Stimulated activated CD8-positive, alpha-beta memory T cell treated with anti-CD3 and anti-CD28 coated beads, Interleukin-2, amount 100 ng/mL, for 1 hour (primary cell): ENCODE measurements around the gene IFNAR1.
"Not testable (repeated sequence)": the region's sequence is repeated elsewhere in the genome, so short reads cannot be mapped to it uniquely, and the experiment has no call there.

Source experiments
- DNase-seq, 2 donors: peaks; one replicate each; pipeline ENCODE4 v3.0.0-alpha.2; 2020; ENCODE audit warnings: low read depth in 2 of 2

The IFNAR1 gene

GRCh38 chr21:33308586-33309490 lies 15.9 kb upstream of the IFNAR1 start:
- no peak for DNase-seq

DNA sequence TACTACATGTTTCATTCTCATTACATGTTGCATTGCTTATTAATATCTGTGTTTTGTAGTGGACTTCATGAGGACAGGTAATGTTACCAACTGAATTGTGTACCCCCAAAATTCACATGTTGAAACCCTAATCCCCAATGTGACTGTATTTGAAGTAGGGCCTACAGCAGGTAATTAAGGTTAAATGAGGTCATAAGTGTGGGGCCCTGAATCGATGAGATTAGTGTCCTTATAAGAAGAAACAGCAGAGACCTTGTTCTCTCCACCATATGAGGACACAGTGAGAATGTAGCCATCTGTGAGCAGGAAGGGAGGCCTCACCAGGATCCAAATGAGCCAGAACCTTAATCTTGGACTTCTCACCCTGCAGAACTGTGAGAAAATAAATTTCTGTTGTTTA lies 15.0 kb upstream of the IFNAR1 start:
- no peak for DNase-seq

- DNase-seq: no peak
These were observed 12.6 kb upstream of the IFNAR1 start for GRCh38 chr21:33312121-33312520.

DNA sequence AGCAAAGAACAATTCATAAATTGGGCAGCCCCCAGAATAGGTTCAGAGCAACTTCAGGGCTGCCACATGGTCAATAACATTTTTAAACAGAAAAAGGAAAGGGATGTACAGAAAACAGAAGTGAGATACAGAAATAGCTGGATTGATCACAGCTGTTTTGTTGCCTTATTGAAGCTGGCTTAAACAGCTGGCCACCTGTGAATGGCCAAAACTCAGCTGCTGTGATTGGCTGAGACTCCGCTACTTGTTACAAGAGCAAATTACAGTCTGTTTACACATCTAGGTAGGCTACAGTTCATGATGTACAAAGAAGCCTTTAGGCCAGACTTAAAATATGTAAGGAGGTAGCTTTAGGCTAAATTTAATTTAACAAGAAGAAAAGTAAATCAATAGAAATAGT lies 11.6 kb upstream of the IFNAR1 start:
- no peak for DNase-seq

- no peak for DNase-seq
These were observed 11.2 kb upstream of the IFNAR1 start for GRCh38 chr21:33313611-33314010.

DNA sequence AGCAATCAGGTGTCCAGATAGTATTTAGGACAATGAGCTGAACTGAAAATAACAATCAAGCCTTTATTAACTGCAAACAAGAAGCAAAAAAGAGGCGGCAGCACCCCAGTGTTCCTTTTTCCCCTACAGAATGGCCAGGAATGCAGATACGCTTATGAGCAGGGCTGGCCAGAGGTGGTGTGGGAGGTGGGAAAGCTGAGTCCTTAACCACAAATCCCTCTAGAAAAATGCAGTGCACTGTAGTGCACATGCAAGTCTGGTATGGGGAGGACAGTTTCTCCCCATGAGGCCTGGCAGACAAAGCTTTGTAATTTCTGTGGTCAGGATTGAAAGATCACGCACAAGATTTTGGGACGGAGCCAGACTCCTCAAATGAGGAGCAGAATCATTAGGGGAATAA lies 10.7 kb upstream of the IFNAR1 start:
- no peak for DNase-seq

DNA sequence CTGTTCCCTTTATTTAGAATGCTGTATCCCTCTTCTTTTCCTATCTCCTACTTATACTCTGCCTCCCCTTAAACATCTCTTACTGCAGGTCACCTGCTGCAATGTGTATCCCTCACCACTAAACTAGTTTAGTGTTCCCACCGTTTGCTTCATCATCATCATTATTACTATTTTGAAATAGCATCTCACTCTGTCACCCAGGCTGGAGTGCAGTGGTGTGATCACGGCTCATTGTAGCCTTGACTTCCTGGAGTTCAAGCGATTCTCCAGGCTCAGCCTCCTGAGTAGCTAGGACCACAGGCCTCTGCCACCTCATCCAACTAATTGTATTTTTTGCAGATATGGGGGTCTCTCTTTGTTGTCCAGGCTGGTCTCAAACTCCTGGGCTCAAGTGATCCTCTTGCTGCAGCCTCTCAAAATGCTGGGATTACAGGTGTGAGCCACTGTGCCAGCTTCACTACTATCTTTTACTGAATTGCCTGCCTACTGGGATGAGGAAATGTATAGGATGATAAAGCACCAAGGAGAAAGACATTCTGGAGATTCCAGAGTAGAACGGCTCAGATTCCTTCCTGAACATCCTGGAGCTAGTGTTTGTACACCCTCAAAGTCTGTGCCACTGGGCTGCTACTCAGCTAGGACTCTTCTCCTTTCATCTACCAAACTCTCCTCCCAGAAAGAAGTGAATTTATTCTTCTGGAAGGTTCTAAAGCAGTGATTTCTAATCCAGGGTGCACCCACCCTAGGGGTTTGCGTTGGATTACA lies 8.6 kb upstream of the IFNAR1 start:
- no peak for DNase-seq

DNA sequence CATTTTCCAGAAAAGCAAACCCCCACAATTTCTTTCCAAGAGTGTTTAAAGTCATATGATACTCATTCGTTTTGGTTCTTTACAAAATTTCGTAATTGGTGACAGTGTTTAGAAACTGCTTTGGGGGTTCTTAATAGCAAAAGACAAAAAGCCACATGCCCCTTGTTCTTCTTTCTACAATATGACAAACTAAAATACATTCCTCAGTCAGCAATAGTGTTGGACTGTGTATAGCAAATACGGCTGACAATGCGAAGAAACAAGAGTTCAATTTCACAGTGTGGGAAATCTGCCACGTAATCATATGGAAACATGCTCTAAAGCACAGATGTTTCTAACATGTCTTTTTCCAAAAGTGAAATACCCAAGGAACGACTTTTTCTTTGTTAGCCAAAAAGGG lies 7.6 kb upstream of the IFNAR1 start:
- no peak for DNase-seq

- DNase-seq: no peak
These were observed 6.8 kb upstream of the IFNAR1 start for GRCh38 chr21:33317786-33318486.

DNA sequence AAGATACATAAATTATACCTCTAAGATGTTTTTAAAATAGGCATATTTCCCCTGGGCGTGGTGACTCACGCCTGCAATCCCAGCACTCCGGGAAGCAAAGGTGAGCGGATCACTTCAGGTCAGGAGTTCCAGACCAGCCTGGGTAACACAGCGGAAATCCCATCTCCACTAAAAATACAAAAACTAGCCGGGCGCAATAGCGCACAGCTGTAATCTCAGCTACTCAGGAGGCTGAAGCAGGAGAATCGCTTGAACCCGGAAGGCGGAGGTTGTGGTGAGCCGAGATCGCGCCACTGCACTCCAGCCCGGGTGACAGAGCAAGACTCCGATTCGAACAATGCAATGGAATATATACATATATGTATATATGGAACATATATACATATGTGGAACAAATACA lies 3.8 kb upstream of the IFNAR1 start:
- DNase-seq: not testable (repeated sequence)

DNA sequence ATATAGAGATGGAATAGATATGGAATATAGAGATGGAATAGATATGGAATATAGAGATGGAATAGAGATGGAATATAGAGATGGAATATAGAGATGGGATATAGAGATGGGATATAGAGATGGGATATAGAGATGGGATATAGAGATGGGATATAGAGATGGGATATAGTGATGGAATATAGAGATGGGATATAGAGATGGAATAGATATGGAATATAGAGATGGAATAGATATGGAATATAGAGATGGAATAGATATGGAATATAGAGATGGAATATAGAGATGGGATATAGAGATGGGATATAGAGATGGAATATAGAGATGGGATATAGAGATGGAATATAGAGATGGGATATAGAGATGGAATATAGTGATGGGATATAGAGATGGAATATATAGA lies 1.2 kb upstream of the IFNAR1 start:
- DNase-seq: not testable (repeated sequence)

- peak; percentile 22 to 56 for DNase-seq
These were observed 675 bp downstream of the IFNAR1 start for GRCh38 chr21:33325222-33326067.

- no peak for DNase-seq
These were observed 2.6 kb downstream of the IFNAR1 start for GRCh38 chr21:33327326-33327725.

- DNase-seq: no peak
These were observed 3.1 kb downstream of the IFNAR1 start for GRCh38 chr21:33327792-33328433.

- DNase-seq: no peak
These were observed 6.0 kb downstream of the IFNAR1 start for GRCh38 chr21:33330726-33331125.

DNA sequence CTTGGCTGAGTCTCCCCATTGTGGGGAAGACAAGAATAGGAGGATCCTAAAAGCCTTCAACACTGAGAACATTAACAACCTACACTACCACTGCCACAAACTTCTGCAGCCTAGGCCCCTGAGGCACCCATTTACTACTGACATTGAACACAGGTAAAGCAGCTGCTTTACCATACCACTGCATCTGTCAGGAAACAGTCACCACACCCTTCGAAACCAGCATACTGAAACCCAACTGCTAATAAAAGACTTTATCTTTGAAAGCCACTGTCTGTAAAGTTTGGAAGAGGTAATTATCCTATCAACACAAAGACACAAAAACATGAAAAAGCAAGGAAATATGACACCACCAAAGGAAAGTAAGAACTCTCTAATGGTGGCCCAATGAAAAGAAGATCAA lies 7.4 kb downstream of the IFNAR1 start:
- no peak for DNase-seq

GRCh38 chr21:33334191-33334590 lies 9.4 kb downstream of the IFNAR1 start:
- DNase-seq: no peak

- DNase-seq: no peak
These were observed 10.1 kb downstream of the IFNAR1 start for GRCh38 chr21:33334824-33335223.

GRCh38 chr21:33339135-33339534 lies 14.4 kb downstream of the IFNAR1 start:
- DNase-seq: no peak

- no peak for DNase-seq
These were observed 15.1 kb downstream of the IFNAR1 start for GRCh38 chr21:33339918-33340317.

DNA sequence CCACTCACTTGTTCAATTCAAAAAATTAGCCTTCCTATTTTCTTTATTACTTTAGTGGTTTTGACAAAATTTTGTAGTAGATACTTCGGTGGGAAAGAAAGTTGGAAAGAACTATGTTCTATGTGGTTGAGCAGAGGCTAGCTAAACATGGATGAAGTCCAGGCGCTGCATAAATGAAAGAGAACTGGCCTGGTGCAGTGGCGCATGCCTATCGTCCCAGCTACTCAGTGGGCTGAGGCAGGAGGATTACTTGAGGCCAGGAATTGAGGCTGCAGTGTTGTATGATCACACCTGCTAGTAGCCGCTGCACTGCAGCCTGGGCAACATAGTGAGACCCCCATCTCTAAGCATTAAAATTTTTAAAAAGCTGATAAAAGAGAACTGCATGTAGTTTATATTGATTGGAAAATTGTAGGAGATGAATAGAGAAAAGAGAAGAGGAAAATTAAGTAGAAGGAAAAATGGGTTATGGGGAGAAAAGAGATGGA lies 21.0 kb downstream of the IFNAR1 start:
- DNase-seq: no peak
